Activated CD8-positive, alpha-beta memory T cell treated with anti-CD3 and anti-CD28 coated beads for 1 hour (primary cell): ENCODE data around the gene DLGAP4.

Experiments
- DNase-seq, 2 donors: peaks; one replicate each; pipeline ENCODE4 v3.0.0-alpha.2; 2020; ENCODE audit warnings: low read depth in 1 of 2; ENCODE audit errors: extremely low read depth in 1 of 2

The DLGAP4 gene

DNA sequence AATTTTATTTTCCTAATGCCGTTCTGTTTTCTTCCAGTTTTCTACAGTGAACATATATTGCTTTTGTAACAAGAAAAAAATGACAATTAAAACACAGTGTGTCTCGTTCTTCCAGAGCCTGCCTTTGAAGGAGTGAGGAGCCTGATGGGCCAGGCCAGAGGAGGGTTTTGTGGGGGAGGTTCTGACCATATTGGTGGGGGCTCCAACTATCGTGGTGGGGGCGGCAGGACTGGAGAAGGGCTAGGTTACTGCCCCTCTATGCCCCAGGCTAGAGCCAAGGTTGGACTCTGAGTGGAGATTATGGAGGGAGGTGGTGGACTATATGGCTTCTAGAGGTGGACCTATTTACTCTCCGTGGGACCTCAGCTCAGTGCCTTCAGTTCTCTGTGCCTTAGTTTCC, 24.0 kb downstream of the DLGAP4 start:
- no peak for DNase-seq

DNA sequence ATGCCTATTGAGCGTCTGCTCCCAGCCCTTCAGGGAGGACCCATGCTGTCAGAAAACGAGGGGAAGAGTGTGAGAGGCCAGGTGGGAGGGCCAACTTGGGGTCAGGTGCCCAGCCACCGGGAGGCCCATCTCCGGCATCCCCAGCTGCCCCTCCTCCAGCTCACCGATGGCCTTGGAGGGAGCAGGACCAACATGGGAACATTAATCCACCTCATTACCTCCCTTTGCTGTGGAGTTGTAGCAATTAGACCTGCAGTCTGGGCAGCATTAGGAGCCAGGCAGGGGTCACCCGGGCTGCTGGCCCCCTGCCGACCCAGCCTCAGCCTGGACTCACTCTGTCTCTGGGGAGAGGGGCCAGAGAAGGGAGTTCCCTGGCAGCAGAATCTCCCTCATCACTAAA, 25.1 kb downstream of the DLGAP4 start:
- no peak for DNase-seq

GRCh38 chr20:36333841-36334240, 27.7 kb downstream of the DLGAP4 start:
- DNase-seq = no peak

DNA sequence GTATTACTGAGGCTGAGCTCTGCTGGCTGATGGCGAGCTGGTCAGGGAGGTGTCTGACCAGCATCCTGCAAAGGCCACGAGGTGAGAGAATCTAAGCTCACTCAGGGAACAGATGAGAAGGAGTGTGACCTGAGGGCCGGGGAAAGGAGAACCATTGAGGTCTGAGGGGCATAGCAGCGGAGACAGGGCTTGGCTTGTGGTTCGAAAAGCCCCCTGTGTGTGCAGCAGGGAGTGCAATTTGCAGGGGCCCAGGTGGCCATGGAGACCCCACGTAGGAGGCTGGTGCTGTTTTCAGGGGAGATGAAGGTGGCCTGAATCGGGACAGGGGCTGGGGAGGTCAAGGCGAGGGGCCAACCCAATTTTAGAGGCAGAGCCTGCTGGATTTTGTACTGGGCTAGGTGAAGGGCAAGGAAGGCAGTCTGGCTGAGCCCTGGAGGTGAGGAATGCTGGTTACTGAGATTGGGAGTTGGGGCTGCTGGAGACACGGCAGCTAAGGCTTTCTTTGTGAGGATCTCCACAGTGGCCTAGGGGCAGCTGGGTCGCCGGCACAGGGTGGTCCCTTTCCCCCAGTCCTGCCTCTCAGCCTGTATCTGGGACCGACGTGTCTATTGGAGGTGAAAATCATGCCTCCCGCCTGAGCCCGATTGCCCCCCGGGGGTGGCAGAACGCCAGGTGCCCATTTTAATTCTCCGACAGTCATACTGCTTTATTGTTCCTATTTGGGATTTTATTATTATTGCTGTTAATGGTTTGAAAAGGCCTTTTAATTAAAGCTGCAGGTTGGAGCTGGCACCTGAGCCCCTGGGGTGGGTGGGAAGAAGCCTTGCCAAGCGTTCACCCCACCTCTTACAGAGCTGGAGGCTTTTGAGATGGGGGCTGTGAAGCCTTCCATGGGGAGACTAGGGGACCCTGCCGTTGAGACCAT, 28.4 kb downstream of the DLGAP4 start:
- no peak for DNase-seq

- DNase-seq = no peak
Measured at GRCh38 chr20:36335206-36335870, 29.2 kb downstream of the DLGAP4 start.

DNA sequence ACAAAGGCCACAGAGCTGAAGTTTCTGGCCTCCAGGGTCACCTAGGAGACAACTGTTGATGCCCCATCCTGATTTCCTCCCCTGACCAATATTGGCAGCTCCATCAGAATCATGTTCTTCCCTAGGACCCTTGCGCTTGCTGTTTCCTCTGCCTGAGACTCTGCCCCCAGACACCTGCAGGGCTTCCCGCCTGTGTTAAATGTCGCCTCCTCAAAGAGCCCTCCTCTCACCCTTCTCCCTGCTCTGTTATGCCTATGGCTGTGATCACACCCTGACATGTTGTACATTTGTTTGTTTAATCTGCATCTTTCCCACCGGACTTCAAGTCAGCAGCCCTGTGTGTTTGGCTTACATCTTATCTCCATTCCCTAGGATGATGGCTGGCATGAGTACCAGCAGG, 30.1 kb downstream of the DLGAP4 start:
- DNase-seq = no peak

DNA sequence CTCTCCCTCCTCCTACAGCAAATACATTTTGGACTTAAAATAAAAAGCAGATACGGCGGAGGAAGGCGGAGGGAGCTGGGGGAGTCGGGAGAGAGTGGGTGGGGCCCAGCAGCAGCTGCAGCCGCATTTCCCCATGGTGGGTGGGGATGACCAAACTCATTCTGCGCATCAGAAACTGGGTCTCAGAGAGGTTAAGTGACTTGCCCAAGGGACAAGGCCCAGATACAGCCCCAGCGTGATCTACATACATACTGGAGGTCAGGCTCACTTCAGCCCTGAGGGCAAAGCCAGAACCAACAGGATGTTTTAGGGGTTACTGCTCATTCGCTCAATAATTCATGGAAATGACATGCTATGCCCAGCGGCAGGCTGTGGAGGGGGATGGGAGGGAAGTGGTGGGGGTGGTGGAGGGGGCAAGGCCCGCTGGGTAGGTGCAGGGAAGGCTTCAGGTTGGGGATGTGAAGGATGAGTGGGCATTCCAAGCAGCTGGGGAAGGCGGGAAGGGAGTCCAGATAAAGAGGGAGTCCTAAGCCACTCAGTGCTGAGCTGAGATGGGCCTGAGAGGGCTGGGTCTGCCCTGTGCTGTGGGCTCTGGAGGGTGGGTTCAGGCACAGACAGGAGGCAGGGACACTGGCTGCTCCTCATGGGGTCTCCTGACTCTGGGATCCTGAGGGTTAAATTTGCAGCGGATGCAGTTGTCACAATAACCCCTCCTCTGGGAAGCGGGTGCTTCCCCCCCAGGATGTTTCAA, 31.0 kb downstream of the DLGAP4 start:
- no peak for DNase-seq

DNA sequence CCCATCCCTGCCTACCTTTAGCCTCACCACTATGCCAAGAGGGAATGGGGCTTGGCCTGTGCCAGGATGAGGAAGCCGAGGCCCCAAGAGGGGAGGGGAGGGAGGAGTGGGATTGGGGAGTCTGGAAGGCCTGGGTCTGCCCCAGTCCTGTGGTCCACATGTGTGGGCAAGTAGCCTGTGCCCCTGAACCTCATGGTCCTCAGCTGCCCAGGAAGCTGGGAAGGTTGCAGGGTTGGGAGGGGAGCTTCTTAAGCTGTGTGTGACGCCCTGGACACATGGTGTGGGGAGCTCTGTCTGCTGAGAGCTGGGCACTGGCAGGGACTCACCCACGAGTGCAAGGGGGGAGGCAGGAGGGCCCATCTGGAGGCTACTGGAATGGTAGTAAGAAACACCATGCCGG, 31.7 kb downstream of the DLGAP4 start:
- DNase-seq = no peak

GRCh38 chr20:36339646-36340592, 33.8 kb downstream of the DLGAP4 start:
- DNase-seq = no peak

GRCh38 chr20:36340593-36340990, 34.5 kb downstream of the DLGAP4 start:
- no peak for DNase-seq

DNA sequence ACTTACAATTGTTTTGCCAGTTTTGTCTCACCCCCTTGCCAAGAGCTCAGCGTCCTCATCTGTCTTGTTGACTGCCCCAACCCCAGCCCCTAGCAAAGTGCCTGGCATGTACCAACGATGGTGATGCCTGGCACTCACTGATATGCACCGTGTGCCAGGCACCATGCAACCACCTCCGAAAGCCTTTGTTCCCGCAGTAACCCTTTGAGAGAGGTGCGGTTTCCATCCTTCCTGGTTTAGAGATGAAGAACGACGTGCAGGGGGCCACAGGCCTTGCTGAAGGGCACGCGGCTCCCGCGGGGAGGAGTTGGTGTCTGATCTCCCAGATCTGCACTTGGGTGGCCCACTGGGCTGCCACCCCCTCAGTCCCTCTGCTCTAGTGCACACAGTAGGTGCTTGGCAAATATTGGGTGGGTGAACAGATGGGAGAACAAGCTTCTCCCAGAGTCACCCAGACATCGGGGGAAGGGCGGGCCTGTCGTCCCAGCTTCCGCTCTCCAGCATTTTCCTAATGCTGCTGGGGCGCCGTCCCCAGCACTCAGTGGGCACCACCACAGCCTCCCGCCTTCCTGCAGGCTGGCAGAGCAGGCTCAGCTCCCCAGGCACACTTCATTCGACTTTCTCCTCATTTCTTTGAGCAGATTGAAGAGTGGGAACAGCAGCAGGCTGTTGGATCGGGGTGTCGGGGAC, 35.3 kb downstream of the DLGAP4 start:
- DNase-seq = no peak

GRCh38 chr20:36342331-36343120, 36.4 kb downstream of the DLGAP4 start:
- no peak for DNase-seq

GRCh38 chr20:36343641-36344040, 37.5 kb downstream of the DLGAP4 start:
- no peak for DNase-seq

- DNase-seq = no peak
Measured at GRCh38 chr20:36344517-36345132, 38.5 kb downstream of the DLGAP4 start.

GRCh38 chr20:36346256-36346655, 40.1 kb downstream of the DLGAP4 start:
- DNase-seq = no peak

- DNase-seq = no peak
Measured at GRCh38 chr20:36349384-36350170, 43.4 kb downstream of the DLGAP4 start.

GRCh38 chr20:36350439-36350838, 44.3 kb downstream of the DLGAP4 start:
- no peak for DNase-seq

GRCh38 chr20:36351937-36352336, 45.8 kb downstream of the DLGAP4 start:
- no peak for DNase-seq
